Astrocyte (in vitro differentiated cells and primary cell): Measurements from ENCODE around the gene CNOT11.

ENCODE experiments used
- CTCF ChIP-seq: IDR thresholded peaks from 2 replicates; pipeline ENCODE4 v1.5.1; 2011; ENCODE audit warnings: low read depth, mild to moderate bottlenecking, inconsistent platforms, low read length, moderate library complexity; ENCODE audit not compliant: insufficient read depth
- EZH2 ChIP-seq: IDR thresholded peaks from 2 replicates; pipeline ENCODE4 v1.6.1; 2012; ENCODE audit warnings: mild to moderate bottlenecking, low read length, inconsistent platforms; ENCODE audit not compliant: insufficient read depth

- no peak for TF ChIP-seq CTCF
- TF ChIP-seq EZH2, result no peak
Observed at GRCh38 chr2:101303688-101304087, 51.0 kb downstream of the CNOT11 start.
